Activated CD4-positive, alpha-beta T cell treated with anti-CD3 and anti-CD28 coated beads, Interleukin-2, amount 50 U/mL, for 1 hour (primary cell): Measurements from ENCODE around the gene PSD4.

Experiments
- DNase-seq: peaks from one replicate; pipeline ENCODE4 v3.0.0-alpha.2; 2020

PSD4 gene

DNA sequence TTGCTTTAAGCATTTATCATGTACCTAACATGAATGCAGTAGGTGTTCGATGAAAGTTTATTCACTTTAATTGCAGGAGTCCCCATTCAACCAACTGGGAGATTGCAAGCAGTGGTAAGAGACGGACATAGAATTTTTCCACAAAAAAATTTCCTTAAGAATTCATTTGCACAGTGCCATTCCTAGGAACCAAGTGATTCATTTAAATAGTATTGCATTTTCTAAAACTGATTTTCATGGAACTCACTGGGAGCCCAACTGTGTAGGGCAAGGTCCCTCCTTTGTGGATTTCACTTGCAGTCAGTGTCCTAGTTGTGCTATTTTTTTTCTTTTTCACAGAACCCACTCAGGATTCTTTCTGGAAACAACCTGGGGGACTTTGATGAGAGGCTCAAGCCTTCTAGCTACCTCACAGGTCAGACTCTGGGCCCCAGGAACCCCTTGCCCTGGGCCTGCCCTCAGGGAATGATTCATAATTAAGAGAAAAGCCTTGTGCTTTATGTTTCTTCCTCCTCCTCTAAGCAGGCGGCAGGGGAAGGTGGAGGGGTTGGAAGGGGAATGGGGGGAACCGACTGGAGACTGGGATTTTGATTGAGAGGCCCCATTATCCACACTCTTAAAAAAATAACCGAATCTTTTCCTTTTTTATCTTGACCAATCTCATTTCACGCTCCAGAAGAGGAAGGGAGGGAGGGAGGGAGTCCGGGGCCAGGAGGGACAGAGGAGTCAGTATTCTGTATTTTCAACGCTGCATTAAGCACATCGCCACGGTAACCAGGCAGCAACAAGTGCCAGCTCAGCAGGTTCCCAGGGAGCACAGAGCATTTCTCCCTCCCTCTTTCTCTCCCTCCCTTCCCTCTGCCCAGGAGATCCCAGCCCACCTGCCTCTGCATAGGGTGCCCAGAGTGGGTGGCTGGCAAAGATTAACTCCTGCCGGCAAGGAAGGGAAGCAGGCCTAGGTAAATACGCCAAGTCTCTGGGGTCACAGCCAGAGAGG lies 51.8 kb downstream of the PSD4 start:
- no peak for DNase-seq

DNA sequence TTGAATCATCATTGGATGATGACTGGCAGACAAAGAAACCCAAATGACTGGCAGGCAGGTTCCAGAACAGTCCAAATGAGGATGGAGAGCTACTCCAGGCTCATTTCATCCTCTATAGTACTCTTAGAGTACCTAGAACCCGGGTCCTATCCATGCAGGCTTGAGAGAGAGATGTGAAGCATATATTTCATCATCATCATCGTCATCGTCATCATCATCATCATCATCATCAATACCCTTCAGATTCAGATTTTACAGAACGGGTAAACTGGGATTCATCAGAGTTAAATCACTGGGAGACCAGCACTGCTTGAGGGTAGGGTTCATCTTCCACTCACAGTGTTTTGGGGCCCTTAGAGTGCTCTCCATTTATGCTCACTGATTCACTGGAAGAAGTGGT lies 52.7 kb downstream of the PSD4 start:
- DNase-seq = no peak

DNA sequence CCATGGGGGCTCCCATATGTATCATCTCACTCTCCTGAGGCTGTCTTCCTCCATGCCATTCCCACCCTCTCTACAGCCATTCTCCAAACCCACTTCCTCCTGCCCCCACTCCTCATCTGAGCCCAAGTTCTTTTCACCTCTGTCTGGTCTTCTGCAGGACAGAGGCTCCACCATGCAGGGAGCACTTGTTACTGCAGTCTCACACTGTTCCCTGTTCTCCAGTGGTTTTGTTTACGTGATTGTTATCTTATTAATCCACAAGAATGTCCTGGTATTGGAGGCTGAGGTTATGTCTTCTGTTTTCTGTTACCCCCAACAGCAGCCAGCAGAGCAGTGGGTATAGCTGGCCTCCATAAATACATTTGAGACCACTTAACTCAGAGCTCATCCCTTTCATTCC lies 53.5 kb downstream of the PSD4 start:
- DNase-seq = no peak

DNA sequence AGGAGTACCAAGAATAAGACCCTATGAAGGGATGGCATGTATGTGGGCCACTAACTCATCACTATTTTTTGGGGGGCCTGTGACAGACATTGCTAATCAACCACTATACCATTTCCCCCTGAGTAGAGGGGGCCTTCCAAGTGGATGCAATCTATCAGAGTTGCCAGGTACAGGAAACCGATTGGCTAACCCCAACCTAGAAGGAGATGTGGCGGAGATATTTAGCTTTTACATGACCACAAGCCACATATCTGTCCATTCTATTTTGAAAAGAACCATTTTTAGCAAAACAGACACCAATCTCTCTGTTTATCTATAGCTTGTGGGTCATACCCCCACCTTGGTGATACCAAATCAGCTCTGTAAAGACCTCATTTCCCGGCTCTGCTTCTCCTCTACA lies 53.9 kb downstream of the PSD4 start:
- DNase-seq = no peak

DNA sequence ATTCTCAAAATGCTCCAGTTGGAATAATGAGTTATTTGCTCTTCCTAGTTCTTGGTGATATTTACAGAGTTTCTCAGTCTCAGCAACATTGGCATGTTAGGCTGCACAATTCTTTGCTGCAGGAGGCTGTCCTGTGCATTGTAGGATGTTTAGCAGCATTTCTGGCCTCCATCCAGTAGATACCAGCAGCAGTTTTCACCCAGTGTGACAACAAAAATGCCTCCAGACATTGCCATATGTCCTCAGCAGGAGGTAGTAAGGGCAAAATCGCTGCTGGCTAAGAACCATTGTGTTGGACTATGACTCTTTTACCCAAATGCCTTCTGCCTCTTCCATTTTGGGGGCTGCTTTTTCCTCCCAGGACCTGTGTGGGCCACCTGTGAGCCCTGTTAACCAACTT lies 54.6 kb downstream of the PSD4 start:
- DNase-seq = no peak

DNA sequence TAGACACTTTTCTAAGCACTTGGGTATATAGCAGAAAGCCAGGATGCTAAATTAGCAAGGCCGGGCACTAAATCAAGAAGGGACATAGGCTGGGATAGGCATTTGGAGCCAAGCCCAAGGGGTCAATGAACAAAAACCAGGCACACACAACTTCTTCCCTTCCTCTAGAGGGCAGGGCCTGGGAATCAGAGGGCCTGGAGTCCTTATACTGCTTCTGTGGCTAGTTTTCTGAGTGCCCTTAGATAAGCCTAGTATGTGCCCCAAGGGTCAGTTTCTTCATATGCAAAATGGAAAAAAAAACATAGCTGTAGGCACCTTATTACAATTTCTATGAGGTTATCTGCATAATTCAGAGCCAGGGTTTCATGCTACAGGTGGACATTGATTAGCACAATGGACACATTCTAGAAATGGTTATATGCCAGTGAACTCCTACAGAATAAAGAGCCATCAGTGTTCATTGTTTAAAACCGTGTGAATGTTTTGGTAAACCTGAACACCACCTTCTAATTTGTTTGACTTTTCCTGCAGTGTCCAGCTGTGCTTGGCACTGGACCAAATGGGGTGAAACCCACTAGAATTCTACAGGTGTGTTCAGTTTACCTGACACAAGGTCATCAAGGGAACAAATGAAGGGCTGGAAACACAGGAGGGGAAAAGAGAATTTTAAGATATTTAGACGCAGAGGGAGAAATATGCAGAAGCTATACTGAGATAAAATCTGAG lies 55.4 kb downstream of the PSD4 start:
- DNase-seq = no peak

DNA sequence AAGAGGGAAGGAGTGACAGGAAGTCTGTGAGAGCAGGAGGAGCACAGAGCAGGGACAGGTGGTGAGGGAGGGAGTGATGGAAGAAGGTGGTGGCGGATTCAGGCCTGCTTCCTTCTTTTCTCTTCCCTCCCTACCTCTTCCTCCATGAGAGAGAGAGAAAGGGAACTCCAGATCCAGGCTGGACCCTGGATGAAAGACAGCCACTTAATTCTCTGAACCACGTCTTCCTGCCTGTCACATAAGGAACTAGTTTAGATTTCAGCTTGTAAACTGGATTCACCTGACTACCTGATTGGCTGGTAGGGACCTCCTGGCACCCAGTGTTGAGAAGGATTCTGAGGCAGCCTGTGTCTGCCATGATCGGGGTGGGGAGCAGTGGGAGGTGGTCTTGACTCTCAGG lies 56.0 kb downstream of the PSD4 start:
- no peak for DNase-seq

DNA sequence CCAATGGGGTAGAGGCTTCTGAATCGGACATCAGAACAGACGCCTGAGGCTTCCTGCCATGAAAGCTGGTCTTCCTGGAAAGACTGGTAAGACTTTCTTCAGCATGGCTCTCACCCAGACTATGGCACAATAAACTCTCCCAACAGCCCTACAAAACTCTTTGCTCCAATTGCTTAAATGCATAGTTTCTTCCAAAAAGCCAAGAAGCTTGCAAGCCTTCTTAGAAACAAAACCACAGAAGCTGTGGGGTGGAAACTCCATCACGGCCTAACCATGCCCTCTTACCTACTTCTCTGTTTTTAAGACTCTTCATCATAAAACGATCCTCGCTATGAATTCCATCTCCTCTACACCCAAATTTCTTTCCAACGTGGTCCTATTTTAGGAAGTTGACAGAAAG lies 56.8 kb downstream of the PSD4 start:
- no peak for DNase-seq

DNA sequence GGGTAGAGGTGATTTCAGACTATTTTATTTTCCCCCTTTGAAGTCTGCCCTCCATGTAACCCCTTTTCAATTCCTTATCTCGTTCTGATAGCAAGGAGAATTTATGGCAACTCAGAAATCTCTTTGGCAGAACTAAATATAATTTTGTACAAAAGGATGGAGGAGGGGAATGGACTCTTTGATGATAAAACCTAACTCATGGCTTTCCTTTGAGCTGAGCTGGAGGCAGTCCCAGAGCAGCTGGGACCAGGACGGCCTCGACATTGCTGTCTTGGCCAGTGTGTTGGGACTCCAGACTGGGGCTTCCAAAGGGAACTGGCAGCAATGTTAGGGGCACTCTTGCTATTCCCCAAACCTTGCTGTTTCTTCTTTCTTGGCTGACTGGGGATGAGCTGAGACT lies 57.3 kb downstream of the PSD4 start:
- no peak for DNase-seq

DNA sequence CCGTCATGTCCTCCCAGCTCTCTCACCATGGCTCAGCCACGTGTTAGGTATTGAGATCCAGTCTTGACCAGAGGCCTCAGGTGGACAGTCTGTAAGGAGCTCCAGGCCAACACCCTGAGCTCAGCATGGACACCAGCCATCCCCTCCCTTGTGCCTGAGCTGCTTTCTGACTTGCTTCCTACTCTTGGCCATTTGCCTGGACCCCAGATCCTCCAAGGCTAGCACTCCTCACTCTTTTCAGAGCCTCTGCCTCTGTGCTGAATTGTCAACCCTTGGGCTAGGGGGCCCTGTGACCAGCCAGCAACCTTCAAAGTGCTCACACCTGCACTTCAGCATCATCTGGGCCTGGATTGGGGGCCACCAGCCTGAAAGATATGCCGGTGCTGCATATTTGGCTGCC lies 58.4 kb downstream of the PSD4 start:
- no peak for DNase-seq

DNA sequence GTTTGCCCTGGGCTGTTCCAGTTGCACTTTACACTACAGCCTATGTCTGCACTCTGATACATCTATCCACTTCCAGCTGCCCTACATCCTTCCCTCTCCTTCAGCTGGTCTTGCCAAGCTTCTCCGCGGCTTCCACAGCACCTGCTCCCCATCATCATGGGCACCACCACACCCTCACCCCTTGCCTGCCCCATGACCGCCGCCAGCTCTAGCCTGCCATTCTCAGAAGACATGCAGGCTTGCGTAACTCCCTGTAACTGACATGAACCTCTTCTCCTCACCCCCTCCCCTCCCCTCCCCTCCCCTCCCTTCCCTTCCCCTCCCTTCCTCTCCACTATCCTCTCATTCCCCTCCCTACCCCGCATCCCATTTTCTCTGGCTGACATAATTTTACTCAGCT lies 59.0 kb downstream of the PSD4 start:
- DNase-seq = no peak

DNA sequence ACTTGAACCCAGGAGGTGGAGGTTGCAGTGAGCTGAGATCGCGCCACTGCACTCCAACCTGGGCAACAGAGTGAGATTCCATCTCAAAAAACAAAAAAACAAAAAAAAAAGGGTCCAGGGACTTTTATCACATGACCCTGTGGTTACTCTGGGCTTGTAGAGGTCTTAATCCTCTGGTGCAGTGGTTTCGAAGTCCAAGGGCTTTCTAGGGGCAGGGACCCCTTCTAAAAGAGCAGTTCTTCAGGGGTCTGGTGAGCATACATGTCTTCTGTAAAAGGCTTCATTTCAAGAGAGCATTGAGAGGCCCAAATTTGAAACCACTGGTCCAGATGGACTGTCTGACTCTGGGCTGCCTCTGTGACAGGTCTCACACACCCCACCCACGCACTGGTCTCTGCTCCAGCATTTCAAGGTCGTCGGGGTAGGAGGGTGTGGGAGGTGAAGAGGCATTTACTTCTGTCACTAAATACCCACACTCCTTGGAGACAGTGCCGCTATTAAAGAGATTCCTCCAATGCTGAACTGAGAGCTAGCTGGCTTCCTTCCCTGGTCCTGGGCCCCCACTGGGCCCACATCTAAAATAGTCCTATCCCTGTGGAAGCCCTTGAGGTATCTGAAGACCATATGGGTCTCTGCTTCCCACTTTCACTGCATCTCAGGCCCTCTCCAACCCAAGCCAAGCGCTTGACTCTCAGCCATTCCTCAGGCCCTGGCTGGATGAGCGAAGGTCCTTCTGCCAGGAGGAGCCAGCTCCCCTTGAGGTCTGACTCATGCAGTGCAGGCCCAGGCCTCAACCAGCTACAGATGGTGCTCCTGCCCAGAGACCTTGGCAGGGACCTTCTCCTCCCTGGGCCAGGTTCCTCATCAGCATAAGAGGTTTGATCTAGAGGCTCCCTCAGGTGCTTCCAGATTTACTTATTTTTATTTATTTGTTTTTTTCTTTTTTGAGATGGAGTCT lies 60.1 kb downstream of the PSD4 start:
- no peak for DNase-seq

DNA sequence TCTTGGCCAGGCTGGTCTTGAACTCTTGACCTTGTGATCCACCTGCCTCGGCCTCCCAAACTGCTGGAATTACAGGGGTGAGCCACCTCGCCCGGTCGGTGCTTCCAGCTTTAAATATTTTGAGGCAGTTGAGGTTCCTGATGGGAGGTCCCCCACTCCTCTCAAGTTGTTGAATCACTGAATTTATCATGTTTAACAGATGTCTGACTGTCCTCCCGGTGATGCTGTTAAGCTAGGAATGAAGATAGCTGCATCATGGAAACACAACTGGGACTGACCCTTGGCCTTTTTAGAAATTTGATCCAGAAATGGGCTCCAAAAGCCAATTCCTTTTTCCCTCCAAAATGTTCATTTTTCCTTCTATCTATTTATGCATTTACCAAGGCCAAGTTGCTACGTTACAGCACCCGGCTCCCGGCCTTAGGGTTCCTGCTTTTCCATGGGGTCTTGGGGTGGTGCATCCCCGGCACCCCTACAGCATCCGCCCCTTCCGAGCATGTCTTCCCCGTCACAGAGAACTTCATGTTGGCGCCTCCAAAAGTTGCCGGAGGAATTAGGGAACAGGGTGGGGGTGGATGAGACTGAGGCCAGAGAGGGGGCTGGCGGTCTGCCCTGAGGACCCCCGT lies 61.1 kb downstream of the PSD4 start:
- no peak for DNase-seq

DNA sequence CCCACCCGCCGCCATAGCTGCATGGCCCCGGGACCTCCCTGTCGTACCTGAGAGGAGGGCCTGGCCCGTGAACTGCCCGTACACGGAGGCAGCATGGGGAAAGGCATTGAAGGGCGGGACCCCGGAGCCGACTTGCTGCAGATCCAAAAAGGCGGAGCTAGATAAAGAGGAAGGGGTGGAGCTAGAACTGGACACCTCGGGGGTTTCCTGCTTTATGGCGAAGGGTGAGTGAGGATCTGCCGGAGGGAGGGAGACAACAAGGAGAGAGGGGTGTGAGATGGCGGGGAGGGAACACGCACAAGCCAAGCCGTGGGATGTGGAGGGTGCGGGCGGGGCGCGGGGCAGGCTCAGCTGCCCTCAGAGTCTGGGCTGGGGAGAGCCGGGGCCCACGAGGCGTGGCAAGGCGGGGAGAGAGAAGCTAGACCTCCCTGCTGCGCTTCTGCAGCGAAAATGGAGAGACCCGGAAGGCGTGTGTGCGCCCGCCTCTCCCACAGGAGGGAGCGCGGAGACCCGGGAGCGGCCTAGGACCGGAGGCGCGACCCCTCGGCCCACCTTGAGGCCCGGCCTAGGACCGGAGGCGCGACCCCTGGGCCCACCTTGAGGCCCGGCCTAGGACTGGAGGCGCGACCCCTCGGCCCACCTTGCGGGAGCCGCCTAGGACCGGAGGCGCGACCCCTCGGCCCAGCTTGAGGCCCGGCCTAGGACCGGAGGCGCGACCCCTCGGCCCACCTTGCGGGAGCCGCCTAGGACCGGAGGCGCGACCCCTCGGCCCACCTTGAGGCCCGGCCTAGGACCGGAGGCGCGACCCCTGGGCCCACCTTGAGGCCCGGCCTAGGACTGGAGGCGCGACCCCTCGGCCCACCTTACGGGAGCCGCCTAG lies 61.8 kb downstream of the PSD4 start:
- peak; percentile 37 for DNase-seq

DNA sequence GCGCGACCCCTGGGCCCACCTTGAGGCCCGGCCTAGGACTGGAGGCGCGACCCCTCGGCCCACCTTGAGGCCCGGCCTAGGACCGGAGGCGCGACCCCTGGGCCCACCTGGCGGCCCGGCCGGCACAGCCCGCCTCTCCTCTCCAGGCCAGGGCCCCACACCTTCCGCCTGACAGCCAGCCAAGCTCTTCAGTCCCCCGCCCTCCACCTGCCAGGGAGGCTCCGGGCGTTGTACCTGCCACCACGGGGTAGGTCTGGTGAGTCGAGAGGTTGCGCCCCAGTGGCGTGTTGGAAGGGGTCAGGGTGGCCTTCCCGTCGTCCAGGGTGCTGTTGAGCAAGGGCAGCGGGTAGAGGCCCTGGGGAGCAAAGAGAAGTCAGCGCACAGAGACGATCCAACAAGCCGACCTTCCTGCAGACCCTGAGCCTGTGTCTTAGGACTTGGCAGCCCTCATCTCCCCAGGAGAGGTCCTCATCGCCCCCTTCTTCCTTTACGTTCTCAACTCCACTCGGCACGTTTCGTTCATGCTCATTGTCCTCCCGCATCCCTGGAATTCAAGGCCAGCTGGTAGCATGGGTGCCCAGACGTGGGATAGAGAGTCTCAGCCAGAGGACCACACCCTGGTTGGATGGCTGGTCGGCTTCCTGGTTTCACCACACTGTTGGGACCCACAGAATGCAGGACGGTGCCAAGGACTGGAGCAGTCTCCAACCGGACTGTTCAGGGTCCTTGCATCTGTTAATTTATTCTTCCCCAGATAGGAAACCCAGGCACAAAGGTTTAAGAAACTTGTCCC lies 62.8 kb downstream of the PSD4 start:
- no peak for DNase-seq

DNA sequence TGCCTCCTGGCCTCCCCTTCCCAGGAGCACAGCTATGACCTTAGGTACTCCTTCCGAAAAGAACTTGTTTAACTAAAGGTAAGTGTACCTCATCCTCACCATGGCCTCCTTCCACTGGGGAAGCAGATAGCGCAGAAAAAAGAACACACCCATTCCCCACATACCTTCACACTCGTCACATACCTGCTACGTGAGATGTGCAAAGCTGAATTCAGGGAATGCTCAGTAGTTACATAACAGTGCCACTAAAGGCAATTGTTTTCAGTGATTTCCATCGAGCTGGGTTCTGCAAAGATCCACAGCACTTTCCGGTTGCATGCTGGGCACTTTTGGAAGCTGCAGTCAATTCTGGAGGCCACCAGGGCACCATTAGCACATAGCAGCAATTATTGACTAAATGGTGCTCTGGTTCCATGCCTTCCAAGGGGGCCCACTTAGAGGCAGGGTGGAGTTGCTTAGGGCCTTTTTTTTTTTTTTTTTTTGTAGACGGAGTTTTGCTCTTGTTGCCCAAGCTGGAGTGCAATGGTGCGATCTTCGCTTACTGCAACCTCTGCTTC lies 63.9 kb downstream of the PSD4 start:
- DNase-seq = no peak

DNA sequence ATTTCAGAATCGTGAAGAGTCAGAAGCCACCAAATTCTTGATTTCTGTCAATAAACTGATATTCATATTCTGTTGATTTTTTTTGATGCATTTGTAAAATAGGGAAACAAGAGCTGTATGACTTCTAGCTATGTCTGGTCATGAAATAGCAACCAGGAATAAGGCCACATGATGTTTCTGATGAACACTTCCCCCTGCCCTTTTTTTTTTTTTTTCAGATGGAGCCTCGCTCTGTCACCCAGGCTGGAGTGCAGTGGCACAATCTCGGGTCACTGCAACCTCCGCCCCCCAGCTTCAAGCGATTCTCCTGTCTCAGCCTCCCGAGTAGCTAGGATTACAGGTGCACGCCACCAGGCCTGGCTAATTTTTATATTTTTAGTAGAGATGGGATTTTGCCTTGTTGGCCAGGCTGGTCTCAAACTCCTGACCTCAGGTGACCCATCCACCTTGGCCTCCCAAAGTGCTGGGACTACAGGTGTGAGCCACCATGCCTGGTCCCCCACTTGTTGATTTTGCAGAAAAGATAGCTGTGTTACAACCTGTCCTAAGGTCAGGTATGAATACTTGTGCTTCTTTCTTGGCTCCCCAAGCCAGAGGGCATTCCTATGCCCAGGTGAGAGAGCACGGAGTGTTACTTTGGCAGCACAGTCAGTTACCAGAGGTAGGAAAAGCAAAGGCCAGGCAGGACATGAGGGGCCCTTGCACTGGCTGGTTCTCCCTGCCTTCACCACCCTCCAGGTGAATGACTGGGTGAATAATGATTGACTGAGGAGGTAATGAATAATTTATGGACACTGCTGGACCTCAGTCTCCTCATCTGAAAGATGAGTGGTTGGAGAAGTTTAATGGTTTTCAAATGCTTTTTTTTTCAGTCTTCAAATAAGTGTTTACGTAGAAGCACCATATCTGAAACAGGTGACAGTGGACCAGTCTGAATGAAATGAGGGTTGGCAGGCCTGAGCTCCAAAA lies 65.4 kb downstream of the PSD4 start:
- no peak for DNase-seq

DNA sequence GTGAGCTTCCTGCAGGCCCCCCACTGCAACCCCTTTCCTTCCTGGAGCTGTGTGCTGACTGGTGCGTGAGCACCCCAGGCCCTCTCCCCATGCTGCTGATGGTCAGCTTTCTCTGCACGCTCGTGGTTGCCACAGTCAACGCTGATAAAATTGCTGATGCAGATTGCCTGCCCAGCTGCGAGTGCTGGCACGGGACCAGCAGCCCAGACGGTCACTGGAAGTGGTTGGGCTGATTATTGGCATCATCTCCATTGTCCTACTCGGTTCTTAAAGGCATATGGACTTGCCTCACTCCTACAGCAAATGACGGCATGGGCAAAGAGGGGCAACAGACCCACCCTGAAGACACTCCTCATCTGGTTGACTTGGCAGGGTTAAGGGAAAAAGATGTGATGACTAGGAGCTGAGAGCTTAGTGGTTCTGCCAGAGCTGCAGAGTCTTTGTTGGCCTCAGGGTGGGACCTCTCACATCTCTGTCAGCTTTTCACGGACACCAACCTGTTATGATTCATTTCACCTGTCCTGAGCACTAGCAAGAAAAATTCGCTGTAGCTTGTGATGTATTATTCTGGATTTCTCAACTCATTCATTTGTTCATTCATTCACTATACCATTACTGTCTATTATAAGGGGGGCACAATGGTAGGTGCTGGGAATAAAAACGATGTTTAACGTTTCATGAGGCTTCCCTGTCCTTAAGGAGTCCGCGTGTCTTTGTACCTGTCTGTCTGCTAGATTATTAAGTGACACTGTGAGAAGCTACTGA lies 66.6 kb downstream of the PSD4 start:
- DNase-seq = no peak
